Left forelimb (tissue), 1 donor: ENCODE data around the gene BCAS3.
"Not testable (repeated sequence)": the region's sequence is repeated elsewhere in the genome, so short reads cannot be mapped to it uniquely, and the experiment has no call there.

Experiments
- DNase-seq: peaks from one replicate; pipeline ENCODE4 v3.0.0-alpha.2; 2018; ENCODE audit warnings: low spot score

The BCAS3 gene

DNA sequence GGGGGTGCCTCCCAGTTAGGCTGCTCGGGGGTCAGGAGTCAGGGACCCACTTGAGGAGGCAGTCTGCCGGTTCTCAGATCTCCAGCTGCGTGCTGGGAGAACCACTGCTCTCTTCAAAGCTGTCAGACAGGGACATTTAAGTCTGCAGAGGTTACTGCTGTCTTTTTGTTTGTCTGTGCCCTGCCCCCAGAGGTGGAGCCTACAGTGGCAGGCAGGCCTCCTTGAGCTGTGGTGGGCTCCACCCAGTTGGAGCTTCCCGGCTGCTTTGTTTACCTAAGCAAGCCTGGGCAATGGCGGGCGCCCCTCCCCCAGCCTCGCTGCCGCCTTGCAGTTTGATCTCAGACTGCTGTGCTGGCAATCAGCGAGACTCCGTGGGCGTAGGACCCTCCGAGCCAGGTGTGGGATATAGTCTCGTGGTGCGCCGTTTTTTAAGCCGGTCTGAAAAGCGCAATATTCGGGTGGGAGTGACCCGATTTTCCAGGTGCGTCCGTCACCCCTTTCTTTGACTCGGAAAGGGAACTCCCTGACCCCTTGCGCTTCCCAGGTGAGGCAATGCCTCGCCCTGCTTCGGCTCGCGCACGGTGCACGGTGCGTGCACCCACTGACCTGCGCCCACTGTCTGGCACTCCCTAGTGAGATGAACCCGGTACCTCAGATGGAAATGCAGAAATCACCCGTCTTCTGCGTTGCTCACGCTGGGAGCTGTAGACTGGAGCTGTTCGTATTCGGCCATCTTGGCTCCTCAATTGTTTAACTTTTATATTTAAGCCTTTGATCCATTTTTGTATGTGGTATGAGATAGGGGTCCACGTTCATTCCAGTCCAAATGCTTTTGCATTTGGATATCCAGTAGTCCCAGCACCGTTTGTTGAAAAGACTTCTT, 209.3 kb downstream of the BCAS3 start:
- not testable (repeated sequence) for DNase-seq

DNA sequence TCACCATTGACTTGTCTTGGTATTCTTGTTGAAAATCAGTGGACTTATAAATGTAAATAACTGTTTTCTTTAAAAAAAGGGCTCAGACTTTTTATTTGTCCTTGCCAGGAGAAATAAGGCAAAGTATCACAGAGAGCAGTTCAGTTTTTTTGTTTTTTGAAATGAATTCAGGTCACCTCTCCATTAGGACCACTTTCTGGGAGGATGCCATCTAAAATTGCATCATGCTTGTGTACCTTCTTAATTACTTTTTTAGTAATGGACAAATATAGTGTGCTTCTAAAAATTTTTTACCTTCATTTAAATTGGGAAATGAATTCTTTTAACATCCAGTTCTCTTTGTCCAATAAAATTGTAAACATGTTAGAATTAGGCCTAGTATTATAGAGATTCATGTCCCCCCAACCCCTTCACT, 210.0 kb downstream of the BCAS3 start:
- DNase-seq = no peak

DNA sequence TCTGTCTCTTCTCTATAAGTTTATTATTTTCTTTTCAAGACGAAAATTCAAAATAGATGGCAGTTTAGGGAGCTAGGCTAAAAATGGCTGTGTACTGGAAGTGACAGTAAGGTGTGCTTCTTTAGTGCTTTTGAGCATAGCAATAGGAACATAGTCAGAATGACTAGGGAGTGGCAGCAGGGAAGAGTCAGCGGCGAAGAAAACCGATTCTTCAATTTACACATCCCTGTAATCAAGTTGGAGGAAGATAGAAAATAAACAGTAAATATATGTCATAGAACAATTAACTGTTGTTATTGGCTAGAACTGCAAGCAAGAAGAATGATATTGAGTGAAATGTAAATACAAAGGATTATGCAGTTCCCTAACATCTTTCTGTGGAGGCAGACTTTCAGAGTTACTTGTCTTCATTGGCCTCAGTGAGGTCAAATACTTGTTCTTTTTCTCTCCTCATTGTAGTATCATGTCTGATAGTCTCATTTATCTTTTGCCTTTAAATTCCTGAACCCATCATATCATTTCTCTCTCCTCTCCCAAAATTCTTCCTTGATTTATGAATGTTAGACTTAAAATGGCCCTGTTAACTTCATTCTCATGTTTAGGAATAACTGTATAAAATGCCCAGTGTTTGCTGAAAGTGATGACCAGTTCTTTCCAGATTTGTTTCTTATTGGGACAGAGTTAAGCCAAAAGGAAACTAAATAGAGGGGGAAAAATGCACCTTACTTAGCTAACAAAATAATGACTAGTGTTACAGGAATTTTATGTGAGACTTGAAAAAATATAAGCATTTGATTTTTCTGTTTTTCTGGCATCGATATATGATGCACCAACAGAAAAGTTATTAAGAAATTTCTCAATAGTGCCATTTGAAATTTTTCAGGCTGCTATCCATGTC, 211.4 kb downstream of the BCAS3 start:
- no peak for DNase-seq

DNA sequence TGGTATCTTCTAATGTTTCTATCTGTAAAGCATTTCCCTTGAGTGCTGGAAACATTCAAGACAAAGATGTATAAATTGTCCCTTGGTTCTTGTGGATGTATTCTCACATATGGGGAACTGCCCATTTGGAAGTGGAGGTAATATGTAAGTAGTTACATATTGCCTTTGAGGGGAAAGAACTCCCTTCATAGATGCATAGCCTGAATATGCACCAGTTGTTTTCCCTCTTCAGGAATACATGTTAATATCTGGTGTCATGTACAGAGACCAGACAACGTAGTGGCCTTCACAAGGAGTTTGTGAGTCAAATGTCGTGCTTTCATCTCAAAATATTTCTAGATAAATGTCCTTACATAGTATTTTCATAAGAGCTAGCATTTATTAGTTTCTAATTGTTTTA, 213.5 kb downstream of the BCAS3 start:
- DNase-seq = no peak

DNA sequence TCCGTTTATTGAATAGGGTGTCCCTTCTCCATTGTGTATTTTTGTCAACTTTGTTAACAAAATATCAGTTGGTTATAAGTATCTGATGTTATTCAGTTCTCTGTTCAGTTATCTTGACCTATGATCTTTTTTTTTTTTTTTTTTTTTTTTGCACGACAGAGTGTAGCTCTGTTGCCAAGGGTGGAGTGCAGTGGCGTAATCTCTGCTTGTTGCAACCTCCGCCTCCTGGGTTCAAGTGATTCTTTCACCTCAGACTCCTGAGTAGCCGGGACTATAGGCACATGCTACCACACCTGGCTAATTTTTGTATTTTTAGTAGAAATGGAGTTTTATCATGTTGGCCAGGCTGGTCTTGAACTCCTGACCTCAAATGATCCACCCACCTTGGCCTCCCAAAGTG, 215.8 kb downstream of the BCAS3 start:
- no peak for DNase-seq

DNA sequence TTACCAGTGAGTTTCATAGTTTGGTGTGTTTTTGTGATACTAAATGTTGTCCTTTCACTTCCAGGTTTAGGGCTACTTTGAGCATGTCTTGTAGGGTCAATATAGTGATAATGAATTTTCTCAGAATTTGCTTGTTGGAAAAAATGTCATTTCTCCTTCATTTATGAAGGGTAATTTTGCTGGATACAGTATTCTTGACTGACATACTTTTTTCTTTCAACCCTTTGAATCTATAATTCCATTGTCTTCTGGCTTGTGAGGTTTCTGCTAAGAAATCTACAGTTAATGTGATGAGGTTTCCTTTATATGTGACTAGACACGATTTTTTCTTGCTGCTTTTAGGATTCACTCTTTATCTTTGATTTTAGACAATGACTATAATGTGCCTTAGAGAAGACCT, 219.3 kb downstream of the BCAS3 start:
- DNase-seq = no peak

DNA sequence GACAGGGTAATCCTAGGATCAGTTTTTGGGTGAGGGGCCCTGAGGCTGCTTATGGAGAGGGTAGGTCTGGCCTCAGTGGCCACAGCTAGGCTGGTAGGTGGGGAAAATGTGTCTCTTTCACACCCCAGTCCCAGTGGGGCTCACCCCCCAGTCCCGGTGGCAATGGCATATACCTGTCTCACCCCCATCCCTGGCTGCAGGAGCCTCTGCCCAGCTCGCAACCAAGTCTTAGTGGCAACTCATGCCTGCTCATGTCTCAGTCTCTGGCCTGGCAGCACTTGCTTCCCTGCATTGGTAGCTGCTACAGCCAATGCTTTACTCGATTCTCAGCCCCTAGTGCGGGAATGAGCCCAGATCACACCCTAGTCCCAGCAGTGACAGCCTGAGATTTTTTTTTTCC, 221.5 kb downstream of the BCAS3 start:
- DNase-seq = no peak

DNA sequence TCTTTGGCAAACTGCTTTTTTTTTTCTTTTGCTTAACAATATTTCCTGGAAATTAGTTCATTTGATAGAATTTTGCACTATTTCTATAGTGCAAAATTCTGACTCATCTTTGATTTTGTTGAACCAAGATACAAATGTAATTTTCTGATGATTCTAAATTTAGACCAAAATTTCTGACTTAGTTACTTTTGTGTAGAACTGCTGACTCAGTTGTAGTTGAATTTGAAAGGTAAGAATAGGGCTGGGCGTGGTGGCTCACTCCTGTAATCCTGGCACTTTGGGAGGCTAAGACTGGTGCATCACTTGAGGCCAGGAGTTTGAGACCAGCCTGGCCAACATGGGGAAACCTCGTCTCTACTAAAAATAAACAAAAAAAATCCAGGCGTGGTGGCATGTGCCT, 223.0 kb downstream of the BCAS3 start:
- no peak for DNase-seq

DNA sequence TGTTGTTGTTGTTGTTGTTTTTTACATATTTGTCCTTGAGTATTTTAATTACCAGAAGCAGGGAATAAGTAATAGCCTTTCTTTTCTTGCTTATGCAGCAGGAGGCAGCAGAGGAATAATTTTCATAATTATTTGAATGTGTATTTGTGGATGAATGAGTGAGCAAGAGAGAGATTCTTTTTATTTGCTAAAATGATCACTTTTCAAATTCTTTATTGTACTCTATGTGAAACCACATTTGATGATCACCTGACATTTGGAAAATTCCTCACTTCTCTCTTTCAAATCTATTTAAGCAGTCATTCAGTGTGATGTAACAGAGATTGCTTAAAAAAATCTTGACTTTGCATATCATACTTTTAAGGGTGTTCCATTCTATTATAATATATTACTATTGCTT, 223.6 kb downstream of the BCAS3 start:
- DNase-seq = no peak

DNA sequence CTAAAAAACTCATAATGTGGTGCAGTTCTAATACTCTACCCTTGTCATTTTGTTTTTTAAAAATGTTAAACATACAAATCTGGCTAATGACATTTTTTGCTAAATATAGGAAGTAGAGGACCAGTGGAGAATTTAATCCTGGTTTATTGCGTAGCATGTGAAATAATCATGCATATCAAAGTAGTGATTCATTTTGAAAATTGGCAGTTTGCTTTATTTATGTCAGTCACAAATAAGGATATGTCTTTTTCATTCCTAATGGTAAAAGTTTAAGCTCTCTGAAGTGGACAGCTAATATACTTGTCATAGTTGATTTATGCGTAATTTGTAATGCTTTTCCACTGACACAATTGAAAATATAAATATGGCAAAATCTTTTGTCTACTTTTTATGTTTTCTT, 224.2 kb downstream of the BCAS3 start:
- DNase-seq = no peak

DNA sequence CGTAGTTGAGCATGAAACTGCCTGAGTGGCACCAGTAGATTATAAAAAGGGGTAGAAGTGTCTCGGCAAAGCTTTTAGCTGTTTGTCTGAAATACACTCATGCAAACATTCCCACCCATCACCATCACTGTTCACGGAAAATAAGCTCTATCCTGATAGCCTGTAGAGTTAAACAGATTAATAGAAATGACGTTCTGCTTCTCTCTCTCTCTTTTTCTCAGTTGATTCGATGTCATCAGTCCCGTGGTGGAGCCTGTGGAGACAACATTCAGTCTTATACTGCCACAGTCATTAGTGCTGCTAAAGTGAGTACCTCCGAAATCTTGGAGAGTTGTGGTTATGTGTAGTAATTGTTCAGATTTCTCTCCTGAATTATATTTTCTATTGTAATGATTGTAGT, 224.7 kb downstream of the BCAS3 start:
- DNase-seq = no peak

DNA sequence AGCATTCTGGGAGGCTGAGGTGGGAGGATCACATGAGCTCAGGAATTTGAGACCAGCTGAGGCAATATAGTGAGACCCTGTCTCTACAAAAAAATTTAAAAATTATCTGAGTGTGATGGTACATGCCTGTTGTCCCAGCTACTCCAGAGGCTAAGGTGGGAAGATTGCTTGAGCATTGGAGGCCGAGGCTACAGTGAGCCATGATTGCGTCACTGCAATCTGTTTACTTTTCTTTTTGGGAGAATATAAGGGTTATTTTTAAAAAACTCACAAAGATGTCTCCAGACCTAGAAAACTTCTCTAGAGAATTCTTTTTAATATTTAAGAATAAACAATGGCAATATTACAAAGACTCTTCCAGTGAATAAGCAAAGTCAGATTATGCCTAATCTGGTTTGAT, 226.9 kb downstream of the BCAS3 start:
- no peak for DNase-seq

DNA sequence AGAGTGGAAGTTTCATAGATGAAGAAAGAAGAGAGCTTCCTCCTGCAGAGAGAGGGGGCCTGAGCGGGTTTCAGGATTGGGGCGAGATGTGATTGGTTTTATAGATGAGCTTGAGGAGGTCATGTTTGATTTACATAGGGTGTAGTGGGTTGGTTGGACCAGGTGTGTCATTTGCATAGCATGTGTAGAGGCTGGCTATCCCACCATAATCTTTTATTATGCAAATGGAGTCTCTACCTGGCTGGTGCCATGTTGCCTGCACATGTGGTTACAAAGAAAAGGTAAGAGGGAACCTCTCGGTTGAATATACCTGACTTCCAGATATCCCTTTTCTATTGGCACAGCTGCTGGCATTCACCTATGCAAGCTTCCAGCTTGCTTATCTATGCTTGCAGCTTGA, 228.1 kb downstream of the BCAS3 start:
- DNase-seq = no peak

DNA sequence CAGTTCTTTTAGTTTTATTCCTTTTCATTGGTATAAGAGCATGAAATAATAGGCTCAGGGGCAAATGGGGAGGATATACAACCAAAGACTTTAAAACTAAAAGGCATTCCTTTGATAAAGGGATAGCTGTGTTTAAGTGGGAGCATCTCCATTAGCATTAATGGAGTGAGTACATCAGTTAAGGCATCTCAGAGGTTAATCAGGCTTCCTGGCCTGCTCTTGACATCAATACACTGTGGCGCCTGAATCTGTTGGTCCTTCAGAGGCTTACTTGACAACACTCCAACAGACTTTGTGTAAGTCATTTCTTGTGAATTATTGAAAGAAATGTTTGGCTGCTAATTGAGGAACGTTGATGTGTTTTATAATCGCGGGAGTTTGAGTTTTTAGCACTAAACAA, 230.7 kb downstream of the BCAS3 start:
- DNase-seq = no peak

DNA sequence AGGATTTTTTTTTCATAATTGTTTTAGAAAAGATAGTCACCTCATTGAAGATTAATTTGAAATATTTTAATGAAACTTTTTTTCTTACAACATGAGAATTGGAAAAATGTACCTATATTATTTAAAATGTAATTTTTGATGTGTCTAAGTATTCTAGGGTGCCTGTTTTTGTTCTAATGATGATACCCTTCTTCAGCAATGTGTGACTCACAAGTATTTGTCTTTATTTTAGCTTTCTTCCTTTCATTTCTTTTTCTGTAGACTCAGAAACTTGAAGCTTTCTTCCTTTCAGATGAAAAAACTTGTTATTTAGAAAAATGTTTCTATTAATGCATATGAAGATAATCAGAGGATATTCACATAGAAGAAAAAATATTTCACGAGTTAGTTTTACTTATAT, 231.8 kb downstream of the BCAS3 start:
- no peak for DNase-seq

DNA sequence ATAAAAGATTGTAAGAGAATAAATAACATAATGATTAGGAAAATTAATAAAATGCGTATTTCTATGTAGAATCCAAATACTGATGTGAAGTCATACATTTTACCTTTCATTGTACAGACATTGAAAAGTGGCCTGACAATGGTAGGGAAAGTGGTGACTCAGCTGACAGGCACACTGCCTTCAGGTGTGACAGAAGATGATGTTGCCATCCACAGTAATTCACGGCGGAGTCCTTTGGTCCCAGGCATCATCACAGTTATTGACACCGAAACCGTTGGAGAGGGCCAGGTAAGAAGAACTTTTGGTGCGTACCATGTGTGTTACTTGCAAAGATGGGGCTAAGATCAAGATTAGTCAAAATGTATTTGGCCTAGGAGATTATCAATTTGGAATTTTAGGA, 232.8 kb downstream of the BCAS3 start:
- no peak for DNase-seq

DNA sequence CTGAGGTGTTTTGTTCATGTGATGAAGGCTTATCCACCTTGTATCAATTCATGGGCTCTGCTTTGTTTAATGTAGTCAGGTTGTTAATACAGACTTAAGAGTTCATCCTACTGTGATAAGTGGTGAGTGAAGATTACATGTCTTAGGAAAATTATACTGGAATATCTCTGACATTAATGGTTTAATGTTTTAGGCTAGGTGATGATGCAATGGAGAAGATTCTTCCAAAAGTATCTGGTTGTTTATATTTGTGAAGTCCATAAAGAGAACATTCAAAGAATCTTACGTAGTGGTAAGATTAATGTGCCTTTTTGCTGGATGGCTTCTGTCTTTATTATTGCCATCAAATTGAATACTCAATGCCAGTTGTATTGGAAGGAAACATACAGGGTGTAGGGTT, 236.4 kb downstream of the BCAS3 start:
- no peak for DNase-seq

DNA sequence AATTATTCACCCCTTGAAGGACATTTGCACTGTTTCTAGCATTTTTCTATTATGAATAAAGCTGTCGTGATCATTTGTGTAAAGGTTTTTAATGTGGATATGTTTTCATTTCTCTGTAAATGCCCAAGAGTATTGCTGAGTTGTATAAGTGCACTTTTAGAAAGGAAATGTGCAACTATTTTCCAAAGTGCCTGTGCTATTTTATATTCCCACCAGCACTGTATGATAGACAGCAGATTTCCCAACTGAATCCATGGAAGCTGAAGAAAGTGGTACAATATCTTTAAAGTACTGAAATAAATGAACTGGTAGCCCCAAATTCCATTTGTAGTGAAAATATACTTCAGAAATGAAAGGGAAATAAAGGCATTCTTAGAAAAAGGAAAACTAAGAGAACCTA, 238.4 kb downstream of the BCAS3 start:
- DNase-seq = no peak

DNA sequence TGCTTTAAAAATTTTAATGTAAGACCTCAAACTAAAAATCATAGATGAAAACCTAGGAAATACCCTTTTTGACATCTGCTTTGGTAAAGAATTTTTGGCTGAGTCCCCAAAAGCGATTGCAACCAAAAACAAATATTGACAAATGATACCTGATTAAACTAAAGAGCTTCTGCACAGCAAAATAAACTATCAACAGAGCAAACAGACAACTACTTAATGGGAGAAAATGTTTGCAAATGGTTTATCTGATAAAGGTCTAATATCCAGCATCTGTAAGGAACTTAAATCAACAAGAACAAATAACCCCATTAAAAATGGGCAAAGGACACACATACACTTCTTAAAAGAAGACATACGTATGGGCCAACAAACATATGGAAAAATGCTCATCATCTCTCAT, 242.5 kb downstream of the BCAS3 start:
- DNase-seq = no peak

DNA sequence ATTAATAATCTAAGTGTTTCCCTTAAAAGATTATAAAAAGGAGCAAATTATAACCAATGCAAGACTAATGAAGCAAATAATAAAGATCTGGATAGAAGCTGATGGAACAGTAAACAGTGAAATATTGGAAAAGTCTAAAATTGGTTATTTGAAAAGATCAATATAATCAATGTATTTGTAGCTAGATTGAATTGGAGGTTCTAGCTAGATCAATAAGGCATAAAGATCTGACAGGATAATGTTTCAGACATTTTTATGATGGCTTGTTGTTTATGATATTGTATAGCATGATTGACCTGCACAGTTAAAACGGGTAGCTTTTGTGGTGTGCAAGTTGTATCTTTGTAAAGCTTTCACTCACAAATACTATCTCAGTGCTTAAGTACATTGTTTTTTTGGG, 245.3 kb downstream of the BCAS3 start:
- DNase-seq = no peak

DNA sequence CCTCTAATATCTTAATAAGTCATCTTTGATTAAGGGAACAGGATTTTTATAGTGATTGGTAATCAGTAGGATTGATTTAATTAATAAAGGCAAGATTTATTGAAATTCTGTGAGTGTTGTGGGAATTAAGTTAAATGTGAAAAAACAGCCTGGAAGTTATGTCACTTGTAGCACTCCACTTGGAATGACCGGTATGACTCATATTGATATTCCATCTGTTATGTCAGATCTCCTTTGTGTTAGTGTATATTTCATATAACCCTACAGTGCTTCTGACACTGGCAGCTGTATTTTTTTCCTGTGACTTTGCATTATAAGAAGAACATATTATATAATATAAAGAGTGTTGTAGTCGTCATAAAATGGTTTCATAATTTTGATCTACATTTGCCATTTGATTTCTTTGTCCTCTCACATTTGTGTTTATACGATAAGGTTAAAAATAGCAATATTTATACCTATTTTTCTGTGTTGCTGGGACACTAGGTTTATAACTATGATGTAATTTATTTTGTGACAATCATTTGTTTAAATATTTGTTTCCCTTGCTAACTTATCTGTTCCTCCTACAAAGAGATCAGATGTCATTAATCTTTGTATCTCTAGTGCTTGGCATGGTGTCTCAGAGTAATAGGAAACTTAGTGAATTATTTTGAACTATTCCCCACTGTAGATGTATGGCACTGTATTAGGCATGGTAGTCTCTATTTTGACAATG, 249.0 kb downstream of the BCAS3 start:
- no peak for DNase-seq

DNA sequence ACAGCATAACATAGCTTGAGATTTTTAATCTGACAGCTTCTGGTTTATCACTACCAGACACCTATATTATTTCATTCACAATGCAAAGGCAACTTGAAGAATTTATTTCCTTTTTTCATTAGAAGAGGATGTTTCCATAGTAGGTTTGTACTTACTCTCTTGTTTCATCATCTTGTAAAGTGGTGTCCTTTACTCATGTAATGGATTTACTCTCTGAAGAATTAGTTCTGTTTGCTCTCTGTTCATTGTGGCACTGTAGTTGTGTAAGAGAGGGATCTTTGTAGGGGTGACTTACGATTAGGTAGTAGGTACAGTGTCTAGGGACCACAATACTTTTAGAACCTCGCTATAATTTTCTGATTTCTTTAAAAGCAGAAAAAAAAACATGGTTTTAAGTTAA, 256.1 kb downstream of the BCAS3 start:
- no peak for DNase-seq

DNA sequence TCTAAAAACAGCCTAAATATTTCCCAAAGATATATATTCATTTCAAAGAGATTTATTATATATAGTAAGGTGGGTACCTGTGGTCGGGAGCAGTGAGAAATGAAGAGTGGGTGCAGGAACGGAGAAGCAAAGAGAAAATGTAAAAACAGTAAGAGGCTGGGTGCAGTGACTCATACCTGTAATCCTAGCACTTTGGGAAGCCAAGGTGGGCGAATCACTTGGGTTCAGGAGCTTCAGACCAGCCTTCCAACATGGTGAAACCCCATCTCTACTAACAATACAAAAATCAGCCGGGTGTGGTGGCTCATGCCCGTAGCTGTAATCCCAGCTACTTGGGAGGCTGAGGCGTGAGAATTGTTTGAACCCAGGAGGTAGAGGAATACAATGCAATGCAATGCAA, 257.1 kb downstream of the BCAS3 start:
- no peak for DNase-seq
